Umbilical cord (tissue), 2 donors: ENCODE data around the gene EN2. TPM values are rescaled to one million over a fixed set of nuclear protein-coding genes. Genes with fewer than 3 reads are reported as not detected.

Experiments
- DNase-seq: peaks from one replicate; pipeline ENCODE4 v3.0.0-alpha.2; 2015; ENCODE audit warnings: low spot score
- total RNA-seq: library from RNA; depleted of rRNA; stranded (reverse); fragments of >200 nt; gene quantifications from one replicate; pipeline ENCODE4 v1.2.3, GENCODE V29; 2014; ENCODE audit warnings: low replicate concordance; ENCODE audit not compliant: insufficient read depth

The EN2 gene
- total RNA-seq, 1 donor from 2014 or later = 2.6 TPM

GRCh38 chr7:155507576-155507975 is 49.6 kb downstream of the EN2 start:
- no peak for DNase-seq

GRCh38 chr7:155508376-155509358 is 50.7 kb downstream of the EN2 start:
- no peak for DNase-seq

GRCh38 chr7:155509359-155509724 is 51.4 kb downstream of the EN2 start:
- DNase-seq = no peak

GRCh38 chr7:155509725-155510551 is 52.0 kb downstream of the EN2 start:
- no peak for DNase-seq

GRCh38 chr7:155510975-155511701 is 53.2 kb downstream of the EN2 start:
- DNase-seq = no peak

- DNase-seq = no peak
Measured at GRCh38 chr7:155511702-155511996, 53.7 kb downstream of the EN2 start.

- no peak for DNase-seq
Measured at GRCh38 chr7:155512246-155512887, 54.4 kb downstream of the EN2 start.

- DNase-seq = no peak
Measured at GRCh38 chr7:155513543-155514285, 55.8 kb downstream of the EN2 start.

- no peak for DNase-seq
Measured at GRCh38 chr7:155514296-155514695, 56.4 kb downstream of the EN2 start.

Other genes with a start within 250 kb of the EN2 start
- gene INSIG1, start 160.3 kb upstream of the EN2 start, total RNA-seq = 55.4 TPM
- 0.96 TPM for gene CNPY1, start 88.4 kb downstream of the EN2 start, total RNA-seq
- 31.8 TPM for gene RBM33, start 186.5 kb downstream of the EN2 start, total RNA-seq